ENCODE data around the gene LIN37.
"Not testable (repeated sequence)": the region's sequence is repeated elsewhere in the genome, so short reads cannot be mapped to it uniquely, and the experiment has no call there.

LIN37 gene

GRCh38 chr19:35719402-35720162, 28.8 kb upstream of the LIN37 start:
- no peak for DNase-seq

- no peak for DNase-seq
These were observed 28.2 kb upstream of the LIN37 start for GRCh38 chr19:35720163-35720524.

GRCh38 chr19:35720648-35721047, 27.7 kb upstream of the LIN37 start:
- DNase-seq: no peak

GRCh38 chr19:35721374-35721773, 27.0 kb upstream of the LIN37 start:
- DNase-seq: no peak

GRCh38 chr19:35722461-35722860, 25.9 kb upstream of the LIN37 start:
- DNase-seq: no peak

GRCh38 chr19:35722897-35723296, 25.5 kb upstream of the LIN37 start:
- no peak for DNase-seq

- no peak for DNase-seq
These were observed 24.7 kb upstream of the LIN37 start for GRCh38 chr19:35723671-35724070.

- not testable (repeated sequence) for DNase-seq
These were observed 24.2 kb upstream of the LIN37 start for GRCh38 chr19:35724132-35724531.

GRCh38 chr19:35724560-35724959, 23.8 kb upstream of the LIN37 start:
- DNase-seq: no peak

- no peak for DNase-seq
These were observed 23.0 kb upstream of the LIN37 start for GRCh38 chr19:35725216-35725861.

- DNase-seq: no peak
These were observed 21.1 kb upstream of the LIN37 start for GRCh38 chr19:35727053-35727955.

- DNase-seq: no peak
These were observed 20.2 kb upstream of the LIN37 start for GRCh38 chr19:35727956-35728706.

GRCh38 chr19:35729021-35729420, 19.4 kb upstream of the LIN37 start:
- DNase-seq: no peak

- no peak for DNase-seq
These were observed 18.6 kb upstream of the LIN37 start for GRCh38 chr19:35729763-35730162.

GRCh38 chr19:35730326-35730725, 18.1 kb upstream of the LIN37 start:
- no peak for DNase-seq

- DNase-seq: no peak
These were observed 17.0 kb upstream of the LIN37 start for GRCh38 chr19:35731353-35731752.

- no peak for DNase-seq
These were observed 16.5 kb upstream of the LIN37 start for GRCh38 chr19:35731779-35732405.

GRCh38 chr19:35732540-35733179, 15.7 kb upstream of the LIN37 start:
- no peak for DNase-seq

- no peak for DNase-seq
These were observed 14.9 kb upstream of the LIN37 start for GRCh38 chr19:35733180-35734125.

GRCh38 chr19:35734273-35734672, 14.1 kb upstream of the LIN37 start:
- no peak for DNase-seq

GRCh38 chr19:35734889-35735288, 13.5 kb upstream of the LIN37 start:
- DNase-seq: no peak

All from NCI-H748 treated with DMSO at 0.1 percent for 48 hours (cell line).